Right atrium auricular region (tissue), 2 donors: ENCODE results near the gene GALNT12. TPM values are rescaled to one million over a fixed set of nuclear protein-coding genes. Genes with fewer than 3 reads are reported as not detected.

Source experiments
- DNase-seq: peaks from one replicate; pipeline ENCODE4 v3.0.0-alpha.2; 2019; ENCODE audit warnings: low spot score
- H3K27ac ChIP-seq, 2 donors: fragments of 200-600 bp; sonication (generic); 1 replicate in 1 of 2; 2 replicates in 1 of 2; pipeline ENCODE4 v1.5.1; 2016 to 2019
- H3K27me3 ChIP-seq, 2 donors: fragments of 200-600 bp; sonication (generic); one replicate each; pipeline versions ENCODE4 v1.5.1 to v1.6.0; 2017 to 2019
- H3K36me3 ChIP-seq: fragments of 200-600 bp; sonication (generic); one replicate; pipeline ENCODE4 v1.5.1; 2016
- H3K4me1 ChIP-seq, 2 donors: fragments of 200-600 bp; sonication (generic); one replicate each; pipeline versions ENCODE4 v1.5.1 to v1.6.0; 2017 to 2019
- H3K4me3 ChIP-seq, 2 donors: fragments of 200-600 bp; sonication (generic); 1 replicate in 1 of 2; 2 replicates in 1 of 2; pipeline ENCODE4 v1.5.1; 2017 to 2019; ENCODE audit warnings: mild to moderate bottlenecking in 1 of 2, moderate library complexity in 1 of 2
- H3K9me3 ChIP-seq, 2 donors: fragments of 200-600 bp; sonication (generic); one replicate each; pipeline ENCODE4 v1.5.1; 2019
- total RNA-seq, 2 donors: library from RNA; depleted of rRNA; stranded (reverse); fragments of >200 nt; gene quantifications; one replicate each; pipeline ENCODE4 v1.1.0, GENCODE V29; 2016
- TF ChIP-seq, protein P1 (sequence below), 2 donors: fragments of 200-600 bp; sonication (generic); IDR thresholded peaks; one replicate each; pipeline ENCODE4 v1.5.1; 2019; ENCODE audit warnings: antibody characterized with exemption in 2 of 2

Gene GALNT12
- total RNA-seq, 2 donors from 2014 or later, result 0.33 to 2.7 TPM

DNA sequence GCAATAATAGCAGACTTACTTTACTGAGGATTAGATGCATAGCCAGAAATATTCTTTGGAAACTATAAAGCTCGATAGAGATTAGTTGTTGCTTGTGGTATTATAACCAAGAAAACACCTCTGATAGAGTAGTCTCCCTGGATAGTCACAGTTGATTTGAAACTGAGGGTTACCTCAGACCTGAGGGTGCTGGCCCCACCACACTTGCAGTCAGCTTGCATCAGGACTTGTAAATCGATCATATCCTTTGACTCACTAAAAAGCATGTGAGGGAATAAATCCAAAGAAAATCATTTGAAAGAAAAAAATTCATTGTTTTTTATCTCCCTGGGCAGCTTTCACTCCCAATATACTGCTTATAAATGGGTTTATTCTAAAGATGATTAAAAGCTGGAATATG, 39.4 kb downstream of the GALNT12 start:
- Histone ChIP-seq H3K27ac (no peak overlapping the region), H3K36me3 (no peaks in the 10 kb centered on the region)

DNA sequence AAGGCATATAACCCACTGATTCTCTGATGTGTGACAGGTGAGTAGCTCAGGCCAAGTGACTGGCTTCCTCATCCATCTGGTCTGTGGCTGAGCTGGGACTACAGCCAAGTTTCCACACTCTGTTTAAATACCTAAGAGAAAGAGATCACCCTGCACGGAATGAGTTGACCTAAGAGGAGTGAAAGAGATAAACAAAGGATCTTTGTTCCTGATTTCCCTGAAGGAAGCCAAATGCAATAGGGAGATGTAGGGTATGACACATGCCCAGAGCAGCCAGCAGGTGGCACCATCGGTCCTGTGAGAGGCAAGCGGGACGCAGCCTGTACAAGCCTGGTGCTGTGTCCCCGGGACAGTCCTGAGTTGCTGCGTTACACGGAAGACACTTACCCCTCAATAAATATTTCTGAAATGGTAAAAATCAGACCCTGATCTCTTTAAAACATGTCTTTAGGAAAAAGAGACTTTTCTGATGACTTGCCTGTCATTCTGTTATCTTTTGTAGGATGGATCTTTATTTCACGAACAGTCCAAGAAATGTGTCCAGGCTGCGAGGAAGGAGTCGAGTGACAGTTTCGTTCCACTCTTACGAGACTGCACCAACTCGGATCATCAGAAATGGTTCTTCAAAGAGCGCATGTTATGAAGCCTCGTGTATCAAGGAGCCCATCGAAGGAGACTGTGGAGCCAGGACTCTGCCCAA, 41.1 kb downstream of the GALNT12 start:
- Histone ChIP-seq H3K27ac (peak overlapping the region; percentile 39 to 57), H3K4me1 (peaks cover 0 to 4% of the 10 kb centered on the region in 2 donors), H3K27me3 (no peaks in the 10 kb centered on the region), H3K36me3 (no peaks in the 10 kb centered on the region), H3K9me3 (no peaks in the 10 kb centered on the region), H3K4me3 (peak overlapping the region; percentile 20 to 43)
- TF ChIP-seq, protein P1, sequence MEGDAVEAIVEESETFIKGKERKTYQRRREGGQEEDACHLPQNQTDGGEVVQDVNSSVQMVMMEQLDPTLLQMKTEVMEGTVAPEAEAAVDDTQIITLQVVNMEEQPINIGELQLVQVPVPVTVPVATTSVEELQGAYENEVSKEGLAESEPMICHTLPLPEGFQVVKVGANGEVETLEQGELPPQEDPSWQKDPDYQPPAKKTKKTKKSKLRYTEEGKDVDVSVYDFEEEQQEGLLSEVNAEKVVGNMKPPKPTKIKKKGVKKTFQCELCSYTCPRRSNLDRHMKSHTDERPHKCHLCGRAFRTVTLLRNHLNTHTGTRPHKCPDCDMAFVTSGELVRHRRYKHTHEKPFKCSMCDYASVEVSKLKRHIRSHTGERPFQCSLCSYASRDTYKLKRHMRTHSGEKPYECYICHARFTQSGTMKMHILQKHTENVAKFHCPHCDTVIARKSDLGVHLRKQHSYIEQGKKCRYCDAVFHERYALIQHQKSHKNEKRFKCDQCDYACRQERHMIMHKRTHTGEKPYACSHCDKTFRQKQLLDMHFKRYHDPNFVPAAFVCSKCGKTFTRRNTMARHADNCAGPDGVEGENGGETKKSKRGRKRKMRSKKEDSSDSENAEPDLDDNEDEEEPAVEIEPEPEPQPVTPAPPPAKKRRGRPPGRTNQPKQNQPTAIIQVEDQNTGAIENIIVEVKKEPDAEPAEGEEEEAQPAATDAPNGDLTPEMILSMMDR (IDR thresholded peaks at IDR 0.05), result peak; percentile 76 to 94
- DNase-seq, result peak; percentile 93

More for the DNA sequence above, 39.4 kb downstream of the GALNT12 start:
- H3K4me1 ChIP-seq, result peaks cover 0 to 4% of the 10 kb centered on the region in 2 donors
- H3K4me3 ChIP-seq, result no peak overlapping the region
- H3K9me3 ChIP-seq, result no peaks in the 10 kb centered on the region
- TF ChIP-seq, protein P1 (IDR thresholded peaks at IDR 0.05), result no peak
- no peak for DNase-seq
- no peaks in the 10 kb centered on the region for H3K27me3 ChIP-seq

DNA sequence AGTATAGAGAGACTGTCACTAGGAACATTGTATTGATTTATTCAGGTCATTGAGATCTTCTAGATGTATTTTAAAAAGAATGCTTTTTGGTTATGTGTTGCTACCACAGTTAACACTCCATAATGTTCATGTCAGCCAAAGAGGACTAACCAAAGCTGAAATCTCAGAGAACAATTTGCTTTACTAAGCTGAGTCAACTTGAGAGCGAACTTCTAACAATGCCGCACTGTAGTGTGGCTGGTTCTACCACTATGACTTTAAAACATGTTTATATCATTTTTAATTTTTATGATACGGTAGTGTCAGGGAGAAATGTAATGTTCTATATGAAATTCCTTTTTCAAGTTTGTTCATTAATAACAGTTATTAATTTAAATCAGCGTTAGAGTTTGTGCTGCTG, 42.1 kb downstream of the GALNT12 start:
- Histone ChIP-seq H3K36me3 (no peaks in the 10 kb centered on the region), H3K27ac (no peak overlapping the region), H3K4me3 (no peak overlapping the region), H3K4me1 (peaks cover 0 to 4% of the 10 kb centered on the region in 2 donors), H3K27me3 (no peaks in the 10 kb centered on the region), H3K9me3 (no peaks in the 10 kb centered on the region)
- TF ChIP-seq, protein P1 (IDR thresholded peaks at IDR 0.05), result no peak
- no peak for DNase-seq

DNA sequence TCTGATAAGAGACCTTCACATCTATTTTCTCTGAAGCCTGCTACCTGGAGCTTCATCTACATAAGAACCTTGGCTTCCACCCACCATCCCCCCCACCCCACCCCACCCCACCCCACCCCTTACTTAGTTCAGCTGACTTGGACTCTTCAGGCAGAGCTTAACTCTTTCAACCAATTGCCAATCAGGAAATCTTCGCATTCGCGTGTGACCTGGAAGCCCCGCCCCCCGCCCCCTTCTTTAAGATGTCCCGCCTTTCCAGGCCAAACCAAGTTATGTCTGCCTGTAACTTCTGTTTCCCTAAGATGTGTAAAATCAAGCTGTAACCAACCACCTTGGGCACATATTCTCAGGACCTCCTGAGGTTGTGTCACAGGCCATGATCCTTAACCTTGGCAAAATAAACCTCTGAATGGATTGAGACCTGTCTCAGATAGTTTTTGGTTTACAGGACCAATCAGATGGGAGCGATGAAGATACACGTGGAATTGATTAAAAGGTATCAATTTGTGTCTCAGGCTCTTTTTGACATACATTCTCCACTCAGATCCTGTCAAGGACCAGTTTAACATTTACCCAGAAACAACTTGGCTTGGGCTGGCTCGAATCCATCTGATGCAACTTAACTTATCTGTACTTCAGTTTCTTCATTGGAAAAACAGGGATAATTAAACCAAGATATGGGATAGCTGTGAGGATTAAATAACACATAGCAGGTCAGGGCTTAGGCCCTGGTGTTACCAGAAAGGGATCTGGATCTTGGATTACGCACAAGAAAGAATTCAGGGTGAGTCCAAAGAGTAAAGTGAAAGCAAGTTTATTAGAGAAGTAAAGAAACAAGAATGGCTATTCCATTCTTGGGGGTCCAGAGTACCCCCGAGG, 43.6 kb downstream of the GALNT12 start:
- no peaks in the 10 kb centered on the region for H3K27me3 ChIP-seq
- TF ChIP-seq, protein P1 (IDR thresholded peaks at IDR 0.05), result no peak
- H3K4me1 ChIP-seq, result peaks cover 0 to 4% of the 10 kb centered on the region in 2 donors
- no peak for DNase-seq
- H3K27ac ChIP-seq, result no peak overlapping the region
- H3K9me3 ChIP-seq, result no peaks in the 10 kb centered on the region
- no peak overlapping the region for H3K4me3 ChIP-seq
- H3K36me3 ChIP-seq, result no peaks in the 10 kb centered on the region

DNA sequence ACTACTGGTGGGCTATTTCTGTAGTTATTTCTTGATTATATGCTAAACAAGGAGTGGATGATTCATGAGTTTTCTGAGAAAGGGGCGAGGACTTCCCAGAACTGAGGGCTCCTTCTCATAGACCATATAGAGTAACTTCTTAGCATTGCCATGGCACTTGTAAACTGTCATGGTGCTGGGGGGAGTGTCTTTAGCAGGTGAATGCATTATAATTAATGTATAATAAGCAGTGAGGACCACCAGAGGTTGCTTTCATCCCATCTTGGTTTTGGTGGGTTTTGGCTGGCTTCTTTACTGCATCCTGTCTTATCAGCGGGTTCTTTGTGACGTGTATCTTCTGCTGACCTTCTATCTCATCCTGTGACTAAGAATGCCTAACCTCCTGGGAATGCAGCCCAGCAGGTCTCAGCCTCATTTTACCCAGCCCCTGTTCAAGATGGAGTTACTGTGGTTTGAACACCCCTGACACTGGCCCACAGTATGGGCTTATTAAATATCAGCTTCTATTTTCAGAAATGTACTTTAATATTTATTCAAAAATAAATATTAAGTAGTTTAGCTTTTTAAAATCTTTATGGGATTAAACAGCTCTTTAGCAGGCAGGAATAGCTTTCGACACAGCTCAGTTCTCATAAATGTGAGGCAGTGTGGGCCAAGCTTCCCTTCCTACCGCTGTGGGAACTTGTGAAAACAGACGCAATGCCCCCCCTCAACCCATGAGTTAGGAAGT, 44.4 kb downstream of the GALNT12 start:
- Histone ChIP-seq H3K4me1 (peaks cover 0 to 5% of the 10 kb centered on the region in 2 donors), H3K4me3 (no peak overlapping the region), H3K27ac (no peak overlapping the region), H3K36me3 (no peaks in the 10 kb centered on the region), H3K9me3 (no peaks in the 10 kb centered on the region), H3K27me3 (no peaks in the 10 kb centered on the region)
- TF ChIP-seq, protein P1 (IDR thresholded peaks at IDR 0.05), result no peak
- DNase-seq, result no peak
